ENCODE results near the gene ASB10. TPM values are rescaled to one million over a fixed set of nuclear protein-coding genes. Genes with fewer than 3 reads are reported as not detected.

ASB10 gene
- total and polyA plus RNA-seq, 4 donors, result not detected

GRCh38 chr7:151226875-151227782 is 40.1 kb upstream of the ASB10 start, which contains the start of gene ABCF2:
ABCF2 (minus strand) TSS chr7:151227205; CDS start chr7:151226458, 747 bp downstream.
- Histone ChIP-seq H3K9ac (ENCODE audit: low read depth in 1 of 2, low read length in 2 of 2) (peak within 1 kb of the TSS; percentile 62 to 73), H3K9me3 (ENCODE audit: control insufficient read depth in 4 of 4, low read length in 3 of 4) (no peaks in the 10 kb centered on the region), H3K27me3 (ENCODE audit: control insufficient read depth in 4 of 4, insufficient read depth in 4 of 4, low read length in 3 of 4) (no peaks in the 10 kb centered on the region), H3K36me3 (ENCODE audit: control insufficient read depth in 4 of 4, insufficient read depth in 3 of 4, low read depth in 1 of 4, low read length in 3 of 4) (peaks cover 7 to 27% (median 18%) of the 10 kb centered on the region in 4 donors), H3K4me3 (ENCODE audit: low read depth in 1 of 3, low read length in 3 of 3) (peak within 1 kb of the TSS; percentile 81 to 95 (median 90)), H3K4me1 (ENCODE audit: control insufficient read depth in 4 of 4, insufficient read depth in 4 of 4, low read length in 3 of 4) (peaks cover 0 to 34% (median 24%) of the 10 kb centered on the region in 4 donors), H3K27ac (ENCODE audit: low read depth in 1 of 2, low read length in 2 of 2) (peak within 1 kb of the TSS; percentile 48 to 60)
- under 1% methylated on average over 68 of the region's 68 CpGs for WGBS
- TF ChIP-seq NR2F2 (IDR thresholded peaks at IDR 0.05) (no peak), FOXA2 (IDR thresholded peaks at IDR 0.05) (no peak), FOXA1 (IDR thresholded peaks at IDR 0.05) (no peak), ATF3 (IDR thresholded peaks at IDR 0.05) (no peak), SP1 (IDR thresholded peaks at IDR 0.05) (peak; percentile 96), HNF4G (IDR thresholded peaks at IDR 0.05) (peak; percentile 80), RAD21 (IDR thresholded peaks at IDR 0.05) (peak in 1 of 2 donors; percentile 23), TAF1 (conservative IDR thresholded peaks at IDR 0.05) (peak; percentile 65), CTCF (IDR thresholded peaks at IDR 0.05; ENCODE audit: low read depth, low read length, missing input control) (no peak), YY1 (IDR thresholded peaks at IDR 0.05) (peak; percentile 82), MAX (IDR thresholded peaks at IDR 0.05) (peak; percentile 95), HNF4A (conservative IDR thresholded peaks at IDR 0.05) (peak; percentile 85 to 92), ZBTB33 (IDR thresholded peaks at IDR 0.05) (peak; percentile 95), RXRA (IDR thresholded peaks at IDR 0.05) (peak; percentile 53 to 79), REST (IDR thresholded peaks at IDR 0.05) (peak; percentile 64), EGR1 (IDR thresholded peaks at IDR 0.05; ENCODE audit: low read depth in 2 of 2) (peak in 1 of 2 donors; percentile 81), GABPA (IDR thresholded peaks at IDR 0.05 in 1 of 2, conservative IDR thresholded peaks at IDR 0.05 in 1 of 2) (peak in 1 of 2 donors; percentile 77), JUND (IDR thresholded peaks at IDR 0.05) (peak; percentile 36 to 85)
- peak; percentile 98 for DNase-seq (ENCODE audit: low spot score)

All from liver (tissue), 9 donors.